GM21576 (cell line): ENCODE measurements around the gene EDEM1.
"Not testable (repeated sequence)": the region's sequence is repeated elsewhere in the genome, so short reads cannot be mapped to it uniquely, and the experiment has no call there.

Experiments used
- ATAC-seq: cut with Tn5 transposase; IDR thresholded peaks from one replicate; pipeline ENCODE4 v1.9.1; 2021; ENCODE audit warnings: mild to moderate bottlenecking, moderate library complexity; ENCODE audit not compliant: unreplicated experiment

EDEM1 gene

DNA sequence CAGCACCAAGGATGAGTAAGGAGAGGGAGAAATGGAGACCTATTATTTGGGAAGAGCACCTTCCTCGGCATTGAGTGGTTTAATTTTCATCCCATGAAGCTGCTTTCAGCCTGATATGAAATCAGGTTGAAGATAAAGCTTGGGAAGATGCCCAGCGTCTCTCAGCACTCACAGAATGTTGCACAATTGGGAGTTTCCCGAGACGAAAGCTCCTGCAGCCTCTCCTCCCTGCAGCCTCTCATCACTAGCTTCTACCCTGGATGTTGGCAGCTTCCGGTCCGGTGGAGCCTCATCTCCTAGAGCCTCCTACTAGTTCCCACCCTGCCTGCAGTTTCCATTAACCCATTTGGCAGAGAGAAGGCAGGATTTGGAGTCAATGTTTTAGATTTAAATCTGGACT lies 40.3 kb downstream of the EDEM1 start:
- ATAC-seq = no peak

DNA sequence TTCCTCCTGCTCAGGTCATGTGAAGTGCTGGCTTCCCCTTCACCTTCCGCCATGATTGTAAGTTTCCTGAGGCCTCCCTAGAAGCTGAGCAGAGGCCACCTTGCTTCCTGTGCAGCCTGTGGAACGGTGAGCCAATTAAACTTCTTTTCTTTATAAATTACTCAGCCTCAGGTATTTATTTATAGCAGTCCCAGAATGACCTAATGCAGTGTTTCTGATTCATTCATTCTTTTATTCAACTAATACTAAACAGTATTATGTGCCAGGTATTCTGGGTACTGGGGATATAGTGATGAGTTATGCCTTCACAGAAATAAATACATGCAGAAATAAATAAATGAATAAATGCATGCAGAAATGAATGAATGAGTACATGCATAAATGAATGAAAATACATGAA lies 41.9 kb downstream of the EDEM1 start:
- no peak for ATAC-seq

DNA sequence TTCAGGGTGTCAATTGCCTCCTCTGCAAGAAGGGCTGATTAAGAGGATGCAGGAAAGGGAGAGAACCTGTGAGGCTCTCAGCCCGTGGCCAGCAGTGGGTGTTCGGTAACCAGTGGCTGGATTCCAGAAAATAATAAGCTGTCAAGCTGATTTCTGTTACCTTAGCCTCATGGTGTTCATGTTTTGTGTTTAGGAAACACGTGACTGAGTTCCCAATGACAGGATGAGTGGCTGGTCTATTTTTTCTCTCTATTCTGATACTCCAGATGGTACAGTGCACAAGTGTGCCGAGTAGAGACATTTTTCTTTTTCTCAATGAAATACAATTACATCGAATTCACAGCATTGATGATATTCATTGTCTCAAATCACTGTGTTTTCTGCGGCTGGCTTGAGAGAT lies 43.6 kb downstream of the EDEM1 start:
- no peak for ATAC-seq

DNA sequence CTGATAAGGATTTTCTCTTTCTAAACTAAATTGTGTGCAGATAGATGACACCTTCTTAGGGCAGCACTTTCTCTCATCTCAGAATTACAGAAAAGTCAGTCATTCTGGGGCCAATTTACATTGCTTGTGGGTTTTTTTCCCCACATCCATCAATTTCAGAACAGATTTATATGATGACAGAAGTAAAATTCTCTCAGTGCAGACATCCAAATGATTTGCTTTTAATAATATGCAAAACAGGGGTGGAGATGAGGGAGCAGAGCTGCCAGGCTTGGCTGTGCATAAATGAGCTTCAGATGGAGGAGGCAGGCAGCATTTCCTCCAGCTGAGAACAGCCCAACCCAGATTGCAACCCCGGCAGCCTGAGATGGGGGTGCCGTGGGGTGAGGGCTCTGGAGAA lies 44.0 kb downstream of the EDEM1 start:
- ATAC-seq = no peak

DNA sequence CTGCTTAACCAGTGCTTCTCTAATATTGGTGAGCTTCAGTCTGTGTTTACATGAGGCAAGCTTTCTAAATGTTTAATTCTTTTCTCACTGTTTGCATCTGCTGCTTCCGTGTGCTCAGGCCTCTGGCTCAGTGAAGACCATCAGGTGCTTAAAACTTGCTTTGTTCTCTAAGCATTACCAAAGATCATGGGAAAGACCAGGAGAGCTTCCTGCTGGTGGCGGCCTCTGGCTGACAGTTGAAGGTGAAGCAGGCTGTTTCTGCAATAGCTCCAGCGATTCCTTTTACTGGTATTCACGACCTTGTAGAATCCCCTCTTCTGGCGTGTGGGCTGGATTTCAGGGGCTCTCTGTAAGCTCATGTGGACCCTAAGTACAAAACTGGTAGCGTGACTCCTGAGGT lies 45.1 kb downstream of the EDEM1 start:
- no peak for ATAC-seq

DNA sequence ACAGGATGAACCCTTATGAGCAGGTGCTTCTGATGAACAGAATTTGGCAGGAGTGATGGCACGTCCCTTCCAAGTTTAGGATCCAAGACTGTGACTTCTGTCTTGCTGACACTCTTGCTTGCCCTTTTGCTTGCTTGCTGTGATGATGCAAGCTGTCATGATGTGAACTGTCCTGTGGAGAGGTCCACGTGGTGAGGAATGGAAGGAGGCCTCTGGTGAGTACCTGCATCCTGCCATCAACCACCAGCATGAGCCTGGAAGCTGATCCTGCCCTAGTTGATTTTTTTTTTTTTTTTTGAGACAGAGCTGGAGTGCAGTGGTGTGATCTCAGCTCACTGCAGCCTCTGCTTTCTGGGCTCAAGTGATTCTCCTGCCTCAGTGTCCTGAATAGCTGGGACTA lies 45.5 kb downstream of the EDEM1 start:
- no peak for ATAC-seq

DNA sequence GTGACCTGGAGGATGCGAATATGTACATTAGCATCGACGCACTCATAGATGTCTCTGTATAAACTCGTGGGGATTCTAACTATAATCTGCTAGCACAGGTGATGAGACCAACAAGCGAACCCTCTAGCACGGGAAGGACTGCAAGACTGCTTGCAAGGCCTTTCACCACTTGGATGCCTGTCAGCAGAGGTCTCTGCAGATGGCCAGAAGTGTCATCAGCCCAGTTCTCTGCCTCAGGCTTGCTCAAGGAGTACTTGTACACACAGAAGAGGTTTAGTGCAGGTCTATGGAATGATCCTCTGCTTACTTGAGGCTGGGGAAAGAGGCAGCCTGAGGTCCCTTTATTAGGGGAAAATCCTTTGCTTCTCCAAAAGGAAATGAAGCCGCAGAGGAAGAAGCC lies 48.1 kb downstream of the EDEM1 start:
- no peak for ATAC-seq

DNA sequence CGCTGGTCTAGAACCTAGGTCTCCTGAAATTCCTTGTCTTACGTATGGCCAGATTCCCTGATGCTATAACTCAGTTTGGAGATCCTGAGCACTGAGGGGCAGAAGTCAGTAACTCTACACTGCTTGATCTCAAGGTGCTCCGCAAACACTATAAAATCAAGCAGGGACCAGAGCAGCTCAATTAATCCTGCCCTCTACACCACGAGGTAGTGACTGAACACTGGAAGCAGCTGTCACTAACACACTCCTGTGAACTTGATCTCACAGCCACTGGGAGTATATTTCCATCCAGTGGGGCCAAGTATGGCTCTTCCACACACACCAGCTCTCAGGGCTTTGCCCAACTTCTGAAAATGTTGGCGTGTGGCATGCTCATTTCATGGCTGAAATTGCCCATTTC lies 51.0 kb downstream of the EDEM1 start:
- ATAC-seq = no peak

DNA sequence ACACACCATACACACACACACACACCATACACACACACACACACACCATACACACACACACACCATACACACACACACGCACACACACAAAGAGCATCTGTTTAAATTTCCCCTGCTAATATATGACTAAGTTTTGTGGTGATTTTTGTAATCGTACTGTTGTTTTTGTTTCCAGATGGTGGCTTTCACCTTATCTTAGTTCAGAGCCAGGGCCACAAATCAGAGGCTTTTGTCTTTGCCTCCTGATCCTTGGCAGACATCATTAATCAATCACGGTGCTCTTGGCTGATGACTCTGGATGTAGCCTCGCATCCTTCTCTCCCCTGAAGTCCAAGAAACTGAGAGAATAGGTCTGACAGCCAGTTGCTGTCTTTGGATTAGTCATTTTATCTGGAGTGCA lies 52.1 kb downstream of the EDEM1 start:
- no peak for ATAC-seq

DNA sequence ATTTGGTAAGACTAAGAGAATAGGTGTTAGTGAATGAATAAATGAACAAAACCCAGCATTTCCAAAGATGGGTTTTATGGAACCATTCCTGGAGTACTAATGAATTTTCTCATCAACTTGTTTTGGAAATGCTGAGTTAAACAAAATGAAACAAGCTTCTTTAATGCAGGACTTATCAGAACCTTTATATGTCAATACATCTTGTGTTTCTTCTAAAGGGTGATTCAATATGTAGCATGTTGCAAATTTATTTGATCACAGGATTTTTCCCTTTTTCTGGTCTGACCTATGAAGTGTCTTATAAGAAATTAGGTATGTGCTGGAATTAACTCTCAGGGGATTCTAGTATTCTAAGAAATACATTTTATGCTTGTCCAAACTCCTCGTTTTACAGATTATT lies 53.2 kb downstream of the EDEM1 start:
- no peak for ATAC-seq

DNA sequence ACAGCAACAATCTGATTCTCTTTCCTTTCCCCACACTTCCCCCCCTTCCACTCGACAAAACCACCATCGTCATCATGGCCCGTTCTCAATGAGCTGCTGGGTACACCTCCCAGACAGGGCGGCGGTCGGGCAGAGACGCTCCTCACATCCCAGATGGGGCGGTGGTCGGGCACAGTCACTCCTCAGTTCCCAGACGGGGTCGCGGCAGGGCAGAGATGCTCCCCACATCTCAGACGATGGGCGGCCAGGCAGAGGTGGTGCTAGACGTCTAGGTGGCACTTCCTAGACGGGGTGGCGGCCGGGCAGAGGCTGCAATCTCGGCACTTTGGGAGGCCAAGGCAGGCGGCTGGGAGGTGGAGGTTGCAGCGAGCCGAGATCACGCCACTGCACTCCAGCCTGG lies 55.3 kb downstream of the EDEM1 start:
- ATAC-seq = not testable (repeated sequence)

DNA sequence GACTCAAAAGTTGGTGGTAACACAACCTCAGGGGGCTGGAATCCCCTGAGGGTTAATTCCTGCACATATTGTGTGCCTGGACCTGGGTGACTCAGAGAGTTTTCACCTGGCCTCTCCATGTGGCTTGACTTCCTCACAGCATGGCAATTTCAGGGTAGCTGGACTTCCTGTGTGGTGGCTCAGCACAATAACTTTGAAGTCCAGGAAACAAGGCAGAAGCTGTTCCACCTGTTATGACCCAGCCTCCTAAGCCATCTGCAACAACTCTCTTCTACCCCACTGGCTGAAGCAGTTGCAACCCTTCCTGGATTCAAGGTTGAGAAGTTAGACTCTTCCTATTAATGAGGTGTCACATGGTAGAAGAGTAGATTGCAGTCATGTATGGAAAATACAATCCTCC lies 58.4 kb downstream of the EDEM1 start:
- no peak for ATAC-seq

DNA sequence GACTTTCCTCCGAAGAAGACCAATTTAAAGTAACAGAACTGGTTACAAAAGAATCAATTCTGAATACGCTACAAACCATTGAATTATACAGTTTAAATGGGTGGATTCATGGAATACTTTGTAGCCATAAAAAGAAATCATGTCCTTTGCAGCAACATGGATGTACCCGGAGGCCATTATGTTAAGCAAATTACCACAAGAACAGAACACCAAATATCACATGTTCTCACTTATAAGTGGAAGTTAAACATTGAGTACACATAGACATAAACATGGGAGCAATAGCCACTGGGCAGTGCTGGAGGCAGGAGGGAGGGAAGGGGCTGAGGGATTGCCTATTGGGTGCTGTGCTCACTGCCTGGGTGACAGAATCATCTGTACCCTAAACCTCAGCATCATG lies 61.3 kb downstream of the EDEM1 start:
- no peak for ATAC-seq

DNA sequence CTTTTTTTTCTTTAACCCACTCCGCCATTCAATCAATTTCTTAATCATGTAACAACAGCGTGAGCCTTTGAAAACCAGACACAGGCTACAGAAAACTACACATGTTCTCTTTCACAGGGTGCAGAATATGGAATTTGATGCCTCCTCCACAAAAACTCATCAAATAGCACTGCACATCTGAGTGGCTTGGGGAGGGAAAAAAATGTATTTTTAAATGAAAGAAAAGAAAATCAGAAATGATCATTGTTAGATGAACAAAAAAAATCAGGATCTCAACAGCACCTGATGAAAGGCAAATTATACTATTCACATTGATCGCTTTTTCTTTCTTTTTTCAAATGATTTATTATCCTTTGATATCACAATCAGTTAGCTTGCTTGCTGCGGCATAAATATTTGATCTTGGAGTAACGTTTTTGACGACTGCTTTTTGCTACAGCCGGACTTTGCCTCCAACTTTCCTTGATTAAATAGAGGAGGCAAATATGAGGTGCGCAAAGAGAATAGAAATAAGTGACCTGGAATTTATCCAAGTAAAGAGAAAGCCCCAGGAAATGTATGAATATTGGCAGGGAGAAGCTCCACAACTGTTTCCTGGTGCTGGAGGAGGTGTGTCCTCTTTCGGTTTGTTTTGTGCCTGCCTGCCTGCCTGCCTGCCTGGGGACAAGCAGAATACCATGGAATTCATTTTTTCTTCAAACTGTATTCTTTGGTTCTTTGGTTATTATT lies 63.1 kb downstream of the EDEM1 start:
- ATAC-seq = no peak

DNA sequence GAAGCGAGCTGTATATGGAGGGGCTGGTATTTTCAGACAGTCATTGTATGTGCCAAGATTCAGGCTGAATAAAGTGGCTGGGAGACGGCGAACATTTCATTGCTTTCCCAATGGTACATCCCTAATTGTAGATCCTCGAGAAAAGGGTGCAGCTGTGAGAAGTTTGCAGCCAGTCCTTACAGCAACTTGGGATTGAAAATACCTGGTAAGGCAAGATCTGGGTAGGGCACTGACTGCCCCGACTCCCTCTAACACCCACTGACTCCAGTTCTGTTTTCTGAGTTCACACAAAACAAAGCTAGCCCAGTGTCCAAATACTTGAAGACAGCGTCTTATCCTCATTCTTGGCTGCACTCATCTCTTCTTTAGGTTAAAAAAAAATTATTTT lies 63.7 kb downstream of the EDEM1 start:
- ATAC-seq = no peak

DNA sequence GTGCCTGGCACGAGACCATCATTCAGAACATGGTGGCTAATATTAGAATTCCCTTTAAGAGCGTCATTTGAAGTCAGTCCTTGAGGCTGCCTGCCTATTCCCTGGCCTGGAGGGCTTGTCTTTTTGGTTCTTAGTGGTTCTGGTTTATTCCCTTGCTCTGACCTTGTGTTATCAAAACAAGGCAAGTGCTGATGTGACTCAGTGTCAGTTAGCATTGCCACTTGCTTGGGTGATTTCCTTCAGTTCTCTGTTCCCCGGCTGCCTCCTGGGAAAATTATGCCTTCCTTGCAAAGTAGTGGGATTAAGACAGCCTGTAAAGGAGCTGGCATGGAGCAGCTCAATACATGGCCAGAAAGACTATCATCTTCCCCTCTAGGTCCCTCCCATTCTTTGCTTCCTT lies 64.6 kb downstream of the EDEM1 start:
- no peak for ATAC-seq

DNA sequence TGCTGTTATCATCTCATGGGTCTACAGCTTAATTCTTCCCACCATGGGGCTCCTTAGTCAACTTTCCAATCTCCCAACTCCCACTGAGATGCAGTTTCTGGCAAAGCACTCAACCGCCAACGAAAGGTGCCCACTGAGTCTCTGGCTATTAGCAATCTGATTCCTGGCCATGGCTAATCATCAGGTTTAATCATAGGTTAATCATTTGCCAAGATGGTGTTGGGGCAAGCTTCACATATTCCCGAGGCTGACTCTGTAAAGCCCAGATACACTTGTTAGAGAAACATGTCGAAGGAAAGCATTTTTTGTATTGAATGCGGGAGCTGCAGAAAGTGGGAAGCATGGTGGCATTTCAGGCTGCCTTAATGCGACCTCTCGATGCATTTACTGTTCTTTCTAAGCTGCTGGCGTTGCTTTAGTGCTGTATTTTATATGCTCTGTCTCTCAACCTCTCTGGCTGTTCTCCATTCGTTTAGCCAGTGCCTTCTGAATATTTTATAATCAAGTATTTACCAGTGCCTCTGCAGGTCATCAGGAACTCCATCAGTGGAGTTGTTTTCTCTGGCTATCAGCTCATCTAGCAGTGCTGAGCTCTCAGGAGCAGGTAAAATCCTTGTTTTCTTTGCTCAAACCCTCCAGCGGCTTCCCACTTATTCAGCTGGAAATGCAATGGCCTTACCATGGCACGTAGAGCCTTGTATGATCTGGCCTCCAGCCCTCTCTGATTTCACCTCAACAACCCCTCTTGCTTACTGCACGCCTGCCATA lies 67.0 kb downstream of the EDEM1 start:
- no peak for ATAC-seq

DNA sequence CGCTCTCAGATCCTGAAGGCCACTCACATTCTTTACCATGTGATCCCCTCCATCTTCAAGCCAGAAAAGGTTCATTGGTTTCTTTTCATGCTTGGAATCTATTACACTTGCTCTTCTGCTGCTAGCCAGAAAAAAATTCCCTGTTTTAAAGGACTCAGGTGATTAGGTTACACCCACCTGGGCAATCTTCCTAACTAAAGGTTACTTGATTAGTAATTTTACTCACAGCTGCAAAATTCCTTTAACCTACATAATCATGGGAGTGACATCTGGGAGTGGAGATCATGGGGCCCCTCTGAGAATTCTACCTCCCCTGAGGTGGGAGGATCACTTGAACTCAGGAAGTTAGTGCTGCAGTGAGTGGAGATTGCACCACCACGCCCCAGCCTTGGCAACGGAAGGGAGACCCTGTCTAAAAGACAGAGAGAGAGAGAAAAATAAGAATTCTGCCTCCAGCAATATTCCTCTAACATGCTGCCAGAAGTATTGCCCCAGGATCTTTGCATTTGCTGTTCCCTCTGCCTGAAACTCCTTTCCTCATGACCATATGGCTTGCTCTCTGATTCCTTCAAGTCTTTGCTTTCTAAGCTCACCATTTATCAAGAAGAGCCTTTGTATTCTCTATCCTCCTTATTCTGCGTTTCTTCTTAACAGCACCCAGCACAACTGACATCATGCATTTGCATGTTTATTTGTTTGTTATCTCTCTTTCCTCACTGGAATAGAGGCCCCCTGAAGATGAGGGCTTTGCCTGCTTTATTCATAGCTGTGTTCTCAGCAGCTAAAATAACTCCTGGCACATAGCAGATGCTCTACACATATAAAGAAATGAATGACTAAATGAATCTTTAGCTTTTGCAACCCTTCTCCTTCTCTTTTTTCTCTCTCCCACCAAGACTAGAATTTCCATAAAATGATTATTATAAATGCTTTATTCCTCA lies 68.2 kb downstream of the EDEM1 start:
- ATAC-seq = no peak

DNA sequence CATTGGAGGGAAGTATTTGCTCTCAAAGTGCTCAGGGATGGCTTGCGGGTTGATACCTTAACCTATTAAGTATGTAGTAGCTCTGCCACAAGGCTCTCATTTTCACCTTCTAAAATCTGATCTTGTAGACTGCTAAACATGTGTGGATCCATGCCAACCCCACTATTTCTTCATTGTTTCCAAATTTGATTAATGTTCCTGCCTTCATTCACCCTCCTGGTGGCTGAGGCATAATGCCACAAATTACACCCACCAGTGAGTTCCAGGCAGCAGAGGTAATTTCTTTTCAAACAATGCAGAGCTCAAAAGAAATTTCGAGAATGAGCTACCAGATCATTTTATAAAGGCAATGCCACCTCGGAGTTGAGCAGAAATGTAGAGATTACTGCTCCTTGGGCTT lies 71.0 kb downstream of the EDEM1 start:
- ATAC-seq = no peak

DNA sequence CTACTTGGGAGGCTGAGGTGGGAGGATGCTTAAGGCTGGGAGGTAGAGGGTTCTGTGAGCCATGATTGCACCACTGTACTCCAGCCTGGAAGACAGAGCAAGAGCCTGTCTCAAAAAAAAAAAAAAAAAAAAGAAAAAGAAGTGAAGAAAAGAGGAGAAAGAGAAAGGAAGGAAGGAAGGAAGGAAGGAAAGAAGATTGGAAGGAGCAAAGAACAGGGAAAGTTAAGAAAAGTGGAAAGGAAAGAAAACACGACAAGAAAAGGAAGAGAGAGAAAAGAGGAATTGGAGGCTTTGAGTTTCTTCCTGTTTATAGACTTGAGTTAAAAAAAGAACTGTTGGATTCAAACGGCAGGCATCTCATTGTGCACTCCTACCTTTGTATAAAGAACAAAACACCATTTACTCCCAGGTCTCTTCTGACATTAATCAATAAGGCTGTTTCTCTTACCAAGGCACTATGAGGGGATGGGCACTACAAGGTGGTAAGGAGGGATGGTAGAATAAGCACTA lies 73.5 kb downstream of the EDEM1 start:
- no peak for ATAC-seq

DNA sequence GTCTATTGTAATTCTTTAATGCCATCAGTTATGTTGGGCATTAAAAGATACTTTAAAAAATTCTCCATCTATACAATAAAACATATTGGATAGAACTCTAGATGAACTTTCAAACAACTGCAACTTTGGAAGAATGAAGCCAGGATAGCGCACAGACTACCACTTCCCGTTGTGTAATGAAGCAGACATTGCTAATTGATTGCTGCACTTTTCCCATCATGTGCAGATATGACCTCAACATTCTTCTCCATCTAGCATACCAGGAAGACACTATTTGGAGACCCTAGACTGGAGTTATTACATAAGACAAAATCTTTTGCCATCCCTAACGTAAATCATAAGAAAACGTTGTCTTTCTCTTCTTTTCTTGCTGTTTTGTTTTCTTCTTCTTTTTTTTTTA lies 75.0 kb downstream of the EDEM1 start:
- ATAC-seq = no peak
